ENCODE data around the gene EDARADD.
A peak's percentile ranks its signal among the peaks of the same experiment; 100 is the strongest.

Gene EDARADD

GRCh38 chr1:236394879-236395229, 768 bp downstream of the EDARADD start:
- no peak for DNase-seq (ENCODE audit: low read depth)

GRCh38 chr1:236395230-236395946, 1.3 kb downstream of the EDARADD start:
- peak; percentile 22 for DNase-seq (ENCODE audit: low read depth)

- no peak for DNase-seq (ENCODE audit: low read depth)
Observed at GRCh38 chr1:236395947-236396664, 2.0 kb downstream of the EDARADD start.

GRCh38 chr1:236396665-236397043, 2.6 kb downstream of the EDARADD start:
- DNase-seq (ENCODE audit: low read depth) = no peak

GRCh38 chr1:236397173-236397759, 3.2 kb downstream of the EDARADD start:
- no peak for DNase-seq (ENCODE audit: low read depth)

- no peak for DNase-seq (ENCODE audit: low read depth)
Observed at GRCh38 chr1:236398538-236398937, 4.5 kb downstream of the EDARADD start.

- DNase-seq (ENCODE audit: low read depth) = no peak
Observed at GRCh38 chr1:236400061-236400603, 6.0 kb downstream of the EDARADD start.

GRCh38 chr1:236401698-236402097, 7.6 kb downstream of the EDARADD start:
- DNase-seq (ENCODE audit: low read depth) = no peak

GRCh38 chr1:236403905-236404696, 10.0 kb downstream of the EDARADD start:
- DNase-seq (ENCODE audit: low read depth) = no peak

GRCh38 chr1:236407059-236407458, 13.0 kb downstream of the EDARADD start:
- DNase-seq (ENCODE audit: low read depth) = no peak

- no peak for DNase-seq (ENCODE audit: low read depth)
Observed at GRCh38 chr1:236413688-236414087, 19.6 kb downstream of the EDARADD start.

GRCh38 chr1:236416165-236416564, 22.1 kb downstream of the EDARADD start:
- DNase-seq (ENCODE audit: low read depth) = no peak

GRCh38 chr1:236417336-236417735, 23.2 kb downstream of the EDARADD start:
- DNase-seq (ENCODE audit: low read depth) = no peak

- no peak for DNase-seq (ENCODE audit: low read depth)
Observed at GRCh38 chr1:236419502-236419901, 25.4 kb downstream of the EDARADD start.

GRCh38 chr1:236421022-236421421, 26.9 kb downstream of the EDARADD start:
- DNase-seq (ENCODE audit: low read depth) = no peak

- no peak for DNase-seq (ENCODE audit: low read depth)
Observed at GRCh38 chr1:236421850-236422516, 27.9 kb downstream of the EDARADD start.

GRCh38 chr1:236422517-236422876, 28.4 kb downstream of the EDARADD start:
- no peak for DNase-seq (ENCODE audit: low read depth)

GRCh38 chr1:236425031-236425663, 31.1 kb downstream of the EDARADD start:
- no peak for DNase-seq (ENCODE audit: low read depth)

GRCh38 chr1:236426215-236426614, 32.1 kb downstream of the EDARADD start:
- no peak for DNase-seq (ENCODE audit: low read depth)

- no peak for DNase-seq (ENCODE audit: low read depth)
Observed at GRCh38 chr1:236429715-236430274, 35.7 kb downstream of the EDARADD start.

- DNase-seq (ENCODE audit: low read depth) = no peak
Observed at GRCh38 chr1:236433819-236434315, 39.8 kb downstream of the EDARADD start.
